NCI-H748 treated with DMSO at 0.1 percent for 48 hours (cell line): ENCODE measurements around the gene ACSS2.

Source experiments
- DNase-seq: peaks from one replicate; lab custom pipeline; 2025; lab: John Stamatoyannopoulos, UW

ACSS2 gene, protein sequence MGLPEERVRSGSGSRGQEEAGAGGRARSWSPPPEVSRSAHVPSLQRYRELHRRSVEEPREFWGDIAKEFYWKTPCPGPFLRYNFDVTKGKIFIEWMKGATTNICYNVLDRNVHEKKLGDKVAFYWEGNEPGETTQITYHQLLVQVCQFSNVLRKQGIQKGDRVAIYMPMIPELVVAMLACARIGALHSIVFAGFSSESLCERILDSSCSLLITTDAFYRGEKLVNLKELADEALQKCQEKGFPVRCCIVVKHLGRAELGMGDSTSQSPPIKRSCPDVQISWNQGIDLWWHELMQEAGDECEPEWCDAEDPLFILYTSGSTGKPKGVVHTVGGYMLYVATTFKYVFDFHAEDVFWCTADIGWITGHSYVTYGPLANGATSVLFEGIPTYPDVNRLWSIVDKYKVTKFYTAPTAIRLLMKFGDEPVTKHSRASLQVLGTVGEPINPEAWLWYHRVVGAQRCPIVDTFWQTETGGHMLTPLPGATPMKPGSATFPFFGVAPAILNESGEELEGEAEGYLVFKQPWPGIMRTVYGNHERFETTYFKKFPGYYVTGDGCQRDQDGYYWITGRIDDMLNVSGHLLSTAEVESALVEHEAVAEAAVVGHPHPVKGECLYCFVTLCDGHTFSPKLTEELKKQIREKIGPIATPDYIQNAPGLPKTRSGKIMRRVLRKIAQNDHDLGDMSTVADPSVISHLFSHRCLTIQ

DNA sequence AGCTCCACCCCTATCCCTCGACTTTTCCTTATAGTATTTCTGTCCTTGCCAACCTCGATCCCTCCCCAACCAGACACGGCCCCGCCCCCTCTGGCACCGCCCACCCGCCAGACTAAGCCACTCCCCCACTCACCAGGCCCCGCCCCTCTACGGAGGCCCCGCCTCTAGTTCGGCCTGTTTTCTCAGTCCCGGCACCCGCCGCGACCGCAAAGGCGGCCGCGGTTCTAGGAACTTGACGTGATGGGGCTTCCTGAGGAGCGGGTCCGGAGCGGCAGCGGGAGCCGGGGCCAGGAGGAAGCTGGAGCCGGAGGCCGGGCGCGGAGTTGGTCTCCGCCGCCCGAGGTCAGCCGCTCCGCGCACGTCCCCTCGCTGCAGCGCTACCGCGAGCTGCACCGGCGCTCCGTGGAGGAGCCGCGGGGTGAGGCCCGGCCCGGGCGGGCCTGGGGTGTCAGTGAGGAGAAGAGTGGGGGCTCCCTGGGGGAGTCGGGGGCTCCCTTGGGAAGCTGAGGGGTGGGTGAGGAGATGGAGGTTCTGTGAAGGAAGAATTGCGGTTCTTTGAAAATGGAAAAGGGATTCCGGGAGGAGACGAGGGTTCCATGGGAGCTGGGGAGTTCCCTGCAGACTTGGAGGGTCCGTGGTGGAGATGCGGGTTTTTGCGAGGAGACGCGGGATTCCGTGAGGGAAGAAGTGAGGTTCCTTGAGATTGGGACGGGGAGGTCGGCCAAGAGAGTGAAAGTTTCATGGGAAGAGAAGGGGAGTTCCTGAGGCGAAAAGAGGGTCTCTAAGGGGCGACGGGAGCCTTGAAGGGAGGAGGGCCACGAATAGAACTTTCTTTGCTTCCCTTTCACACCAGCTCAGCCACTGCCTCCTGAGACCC, at the start of gene ACSS2:
TSS of gene ACSS2 (plus strand) at position 207 of the 877 bp plus-strand sequence. CDS start at position 241, 34 bp downstream.
- no peak for DNase-seq

DNA sequence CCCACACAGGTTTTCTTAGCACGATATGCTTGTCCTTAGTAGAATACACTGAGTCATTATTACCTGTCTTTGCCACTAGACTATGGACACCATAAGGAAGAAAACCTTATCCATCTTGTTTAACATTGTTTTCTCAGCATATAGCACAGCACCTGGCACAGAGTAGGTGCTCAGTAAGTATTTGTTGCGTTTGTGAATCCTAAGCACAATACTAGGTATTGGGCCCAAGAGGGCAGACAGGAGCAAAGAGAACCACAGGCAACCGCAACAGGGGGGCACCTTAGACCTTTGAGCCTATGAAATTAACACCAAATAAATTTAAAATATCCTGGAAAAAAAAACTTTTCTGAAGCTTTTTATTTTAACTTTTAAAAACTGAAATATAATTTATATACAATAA, 47.2 kb upstream of the ACSS2 start:
- DNase-seq, result no peak

DNA sequence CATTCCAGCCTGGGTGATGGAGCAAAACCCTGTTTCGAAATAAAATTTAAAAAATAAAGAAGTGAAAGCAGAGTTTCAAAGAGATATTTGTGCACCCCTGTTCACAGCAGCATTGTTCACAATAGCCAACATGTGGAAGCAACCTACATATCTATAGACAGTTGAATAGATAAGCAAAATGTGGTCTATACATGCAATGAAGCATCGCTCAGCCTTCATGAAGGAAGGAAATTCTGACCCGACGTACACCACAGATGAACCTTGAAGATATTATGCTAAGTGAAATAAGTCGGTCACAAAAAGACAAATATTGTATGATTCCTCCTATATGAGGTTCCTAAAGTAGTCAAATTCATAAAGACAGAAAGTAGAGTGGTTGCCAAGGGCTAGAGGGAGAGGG, 44.5 kb upstream of the ACSS2 start:
- DNase-seq, result no peak

DNA sequence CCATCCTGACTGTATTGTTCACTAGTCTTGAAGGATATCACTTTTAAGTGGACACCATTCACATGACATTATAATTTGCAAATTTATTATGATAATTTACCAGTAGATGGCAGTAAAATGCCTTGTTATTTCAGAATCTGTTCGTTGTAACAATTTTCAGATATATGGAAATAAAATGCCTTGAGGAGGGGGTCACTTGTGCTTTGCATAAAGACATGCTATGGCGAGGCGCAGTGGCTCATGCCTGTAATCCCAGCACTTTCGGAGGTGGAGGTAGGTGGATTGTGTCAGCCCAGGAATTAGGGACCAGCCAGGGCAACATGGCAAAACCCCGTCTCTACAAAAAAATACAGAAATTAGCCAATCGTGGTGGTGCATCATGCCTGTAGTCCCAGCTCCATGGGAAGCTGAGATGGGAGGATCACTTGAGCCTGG, 41.9 kb upstream of the ACSS2 start:
- peak; percentile 27 for DNase-seq

DNA sequence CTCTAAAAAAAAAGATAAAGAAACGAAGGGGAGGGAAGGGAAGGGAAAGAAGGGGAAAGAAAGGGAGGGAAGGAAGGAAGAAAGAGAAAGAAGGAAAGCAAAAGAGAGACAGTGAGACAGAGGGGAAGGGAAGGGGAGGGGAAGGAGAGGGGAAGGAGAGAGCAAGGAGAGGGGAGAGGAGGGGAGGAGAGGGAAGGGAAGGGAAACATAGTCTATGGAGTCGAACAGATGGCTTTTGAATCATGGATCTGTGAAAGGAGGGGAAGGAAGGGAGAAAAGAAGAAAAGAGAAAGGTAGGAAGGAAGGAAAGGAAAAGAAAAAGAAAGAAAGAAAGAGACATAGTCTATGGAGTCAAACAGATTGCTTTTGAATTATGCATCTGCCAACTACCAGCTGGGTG, 34.3 kb upstream of the ACSS2 start:
- DNase-seq, result no peak

DNA sequence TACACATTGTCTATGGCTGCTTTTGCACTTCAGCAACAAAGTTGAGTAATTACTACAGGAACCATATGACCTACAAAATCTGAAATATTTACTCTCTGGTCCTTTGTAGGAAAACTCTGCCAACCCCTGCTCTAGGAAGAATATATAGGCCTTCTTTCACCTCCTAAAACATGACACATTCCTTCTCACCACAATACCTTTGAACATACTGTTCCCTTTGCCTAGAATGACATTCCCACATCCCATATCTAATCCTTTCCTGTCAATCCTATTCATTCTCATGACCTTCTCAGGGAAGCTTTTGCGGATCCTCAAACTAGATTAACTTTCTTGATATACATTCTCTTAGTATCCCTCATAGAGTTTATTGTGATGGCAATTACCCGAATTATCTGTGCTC, 33.0 kb upstream of the ACSS2 start:
- DNase-seq, result no peak

DNA sequence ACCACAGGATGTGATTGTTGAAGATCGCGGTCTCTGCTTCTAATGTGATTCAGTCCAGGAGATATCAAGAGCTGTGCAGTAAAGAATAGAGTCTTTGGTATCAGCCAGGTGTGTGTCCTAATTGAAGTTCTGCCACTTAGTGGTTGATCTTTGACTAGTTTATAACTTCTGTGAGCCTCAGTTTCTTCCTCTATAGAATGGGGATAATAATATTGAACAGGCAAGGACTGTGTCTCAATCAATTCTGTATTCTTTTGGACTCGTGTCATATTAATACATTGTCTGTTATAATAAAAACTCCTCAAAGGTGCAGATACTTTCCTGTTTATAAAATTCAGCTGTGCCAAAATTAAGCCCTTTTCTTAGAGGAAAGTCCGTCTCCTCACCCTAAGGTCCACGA, 27.8 kb upstream of the ACSS2 start:
- DNase-seq, result no peak

DNA sequence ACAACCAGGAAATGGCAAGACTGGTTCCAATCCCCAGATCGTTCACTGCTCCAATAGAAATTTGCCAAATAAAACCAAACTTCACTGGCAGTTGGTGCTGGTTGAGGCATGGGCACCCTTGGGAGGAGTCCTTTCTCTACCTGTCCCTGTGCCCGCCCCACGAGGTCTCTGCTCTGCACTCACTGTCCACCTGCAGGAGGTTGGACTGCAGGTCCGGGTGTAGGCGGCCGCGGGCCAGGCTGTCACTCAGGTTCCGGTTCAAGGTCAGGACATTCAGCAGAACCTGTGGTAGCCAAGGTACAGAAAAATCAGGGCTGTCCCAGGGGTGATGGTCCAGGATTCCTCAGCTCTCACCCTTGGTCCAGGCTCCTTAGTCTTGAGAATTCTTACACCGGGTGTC, 26.6 kb upstream of the ACSS2 start:
- no peak for DNase-seq

DNA sequence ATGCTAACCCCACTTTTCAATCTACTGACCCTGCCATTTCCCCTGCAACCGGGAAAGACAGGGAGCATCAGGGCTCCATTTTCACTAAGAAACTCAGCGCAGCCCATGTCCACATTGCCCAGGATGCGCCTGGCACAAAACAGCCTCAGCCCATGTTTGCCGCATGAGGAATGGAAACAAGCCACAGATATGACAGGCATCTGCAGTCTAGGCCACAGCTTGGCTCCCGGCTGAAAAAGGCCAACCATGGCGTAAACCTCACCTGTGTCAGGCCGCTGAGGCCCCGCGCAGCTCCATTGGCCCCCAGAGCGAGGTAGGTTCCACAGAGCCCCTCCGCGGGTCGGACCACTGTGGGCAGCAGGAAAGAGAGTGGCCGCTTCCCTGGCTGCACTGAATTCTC, 25.4 kb upstream of the ACSS2 start:
- no peak for DNase-seq

DNA sequence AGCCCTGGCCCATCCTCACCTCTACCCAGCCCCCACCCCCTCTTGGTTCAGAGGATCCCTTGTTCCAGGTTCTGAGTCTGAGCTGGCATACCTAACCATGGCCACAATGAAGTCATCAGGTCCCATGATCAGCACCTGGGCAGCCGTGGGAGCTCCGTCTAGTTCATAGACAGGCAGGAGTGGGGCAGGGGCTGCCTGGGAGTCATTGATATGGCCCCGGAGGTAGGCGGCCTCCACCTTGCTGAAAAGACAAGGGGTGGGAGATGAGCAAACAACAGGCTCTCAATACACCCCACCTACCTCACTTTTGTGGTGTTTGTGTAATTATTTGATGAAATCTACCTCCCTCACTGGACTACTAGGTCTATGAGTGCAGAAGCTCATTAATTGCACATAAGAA, 24.1 kb upstream of the ACSS2 start:
- DNase-seq, result no peak

DNA sequence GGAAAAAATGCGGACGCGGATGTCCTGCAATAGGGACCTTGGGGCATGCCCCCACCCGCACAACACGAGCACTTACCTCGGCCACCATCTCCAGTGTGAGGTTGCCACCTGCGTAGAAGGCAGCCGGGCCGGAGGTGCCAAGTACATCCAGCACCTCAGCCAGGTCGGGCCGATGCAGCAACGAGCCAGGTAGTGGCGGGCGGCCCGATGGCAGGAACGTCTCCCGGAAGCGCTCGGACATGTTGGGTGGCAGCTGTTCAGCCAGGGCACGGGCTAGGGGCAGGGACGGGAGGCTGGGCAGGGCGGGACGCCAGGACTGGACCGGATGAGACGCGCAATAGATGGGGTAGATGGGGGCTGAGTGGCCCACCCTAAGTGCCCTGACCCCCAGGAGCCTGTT, 17.0 kb upstream of the ACSS2 start:
- no peak for DNase-seq

DNA sequence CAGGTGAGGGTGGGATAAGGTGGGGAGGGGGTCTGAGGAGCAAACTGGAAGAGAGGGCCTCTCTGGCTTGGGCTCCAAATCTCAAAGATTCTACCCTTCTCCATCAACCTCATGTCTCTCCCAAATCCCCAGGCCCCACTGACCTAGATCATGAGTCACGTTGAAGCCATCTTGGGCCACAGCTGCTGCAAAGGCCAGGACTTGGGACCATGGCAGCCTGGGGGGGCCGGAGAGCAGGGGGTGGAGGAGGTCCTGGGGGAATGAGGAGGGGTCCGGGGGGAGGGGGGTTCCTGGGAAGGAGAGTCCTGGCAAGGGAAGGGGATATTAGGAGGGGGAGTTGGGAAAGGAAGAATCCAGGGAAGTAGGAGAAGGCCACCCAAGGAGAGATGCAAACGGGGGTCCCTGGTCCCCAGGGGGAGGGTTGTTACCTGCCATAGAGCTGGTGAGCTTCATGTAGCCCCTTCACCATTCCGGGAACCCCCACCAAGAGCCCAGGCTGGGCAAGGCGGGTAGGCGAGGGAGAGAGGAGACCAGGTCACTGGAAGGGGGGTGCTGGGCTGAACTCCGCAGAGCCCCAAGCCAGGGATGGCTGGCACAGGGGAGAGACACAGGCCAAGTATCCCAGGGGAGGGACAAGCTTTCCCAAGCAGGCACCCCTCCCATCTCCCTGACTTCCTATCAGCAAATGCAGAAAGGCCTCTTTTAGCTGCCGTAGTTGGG, 16.4 kb upstream of the ACSS2 start:
- DNase-seq, result no peak

DNA sequence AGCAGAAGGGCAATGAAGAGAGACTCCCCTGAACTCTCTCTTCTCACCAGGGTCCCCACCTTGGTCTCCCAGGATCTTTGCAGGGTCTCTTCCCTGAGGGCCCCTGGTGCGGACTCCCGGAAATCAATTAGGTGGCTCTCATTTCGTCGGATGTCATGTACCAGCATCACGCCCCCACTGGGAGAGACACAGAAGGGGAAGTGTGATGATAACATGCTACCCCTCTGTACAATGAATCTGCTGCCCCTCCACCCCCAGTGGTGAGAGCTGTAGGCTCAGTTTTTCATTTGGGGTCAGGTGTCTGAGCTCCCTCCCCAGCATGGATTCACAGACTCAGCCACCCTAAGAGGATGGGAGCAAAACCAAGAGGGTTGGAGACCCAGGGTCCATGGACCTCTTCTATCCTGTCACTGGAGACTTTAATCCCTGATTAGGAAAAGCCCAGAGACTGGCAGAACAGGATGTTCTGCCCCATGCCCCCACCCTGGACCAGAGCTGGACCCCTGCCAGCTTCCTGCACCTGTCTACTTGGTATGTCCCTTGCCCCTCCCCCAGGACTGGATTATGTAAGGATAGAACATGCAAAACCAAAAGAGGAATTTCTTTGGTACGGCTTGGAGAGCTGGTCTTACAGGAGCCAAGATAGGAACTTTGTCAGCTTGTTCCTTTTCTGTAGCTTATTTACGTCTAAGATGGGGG, 14.9 kb upstream of the ACSS2 start:
- DNase-seq, result no peak

DNA sequence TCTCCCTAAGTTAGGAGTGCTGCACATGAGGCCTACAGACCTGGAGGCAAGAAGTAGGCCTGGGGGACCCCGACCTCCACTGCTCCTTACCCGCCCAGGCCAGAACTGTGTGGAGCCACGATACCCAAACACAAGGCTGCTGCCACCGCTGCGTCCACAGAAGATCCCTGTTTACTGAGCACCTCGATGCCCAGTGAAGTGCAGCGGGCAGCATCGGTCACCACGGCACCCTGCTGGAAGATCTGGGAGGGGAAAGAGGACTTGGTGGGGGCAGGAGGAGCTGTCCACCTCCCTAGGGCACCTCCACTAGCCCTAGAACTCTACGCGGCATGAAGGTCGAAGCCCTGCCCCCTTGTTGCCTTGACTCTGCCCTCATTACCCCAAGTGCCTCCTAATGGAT, 13.7 kb upstream of the ACSS2 start:
- no peak for DNase-seq

DNA sequence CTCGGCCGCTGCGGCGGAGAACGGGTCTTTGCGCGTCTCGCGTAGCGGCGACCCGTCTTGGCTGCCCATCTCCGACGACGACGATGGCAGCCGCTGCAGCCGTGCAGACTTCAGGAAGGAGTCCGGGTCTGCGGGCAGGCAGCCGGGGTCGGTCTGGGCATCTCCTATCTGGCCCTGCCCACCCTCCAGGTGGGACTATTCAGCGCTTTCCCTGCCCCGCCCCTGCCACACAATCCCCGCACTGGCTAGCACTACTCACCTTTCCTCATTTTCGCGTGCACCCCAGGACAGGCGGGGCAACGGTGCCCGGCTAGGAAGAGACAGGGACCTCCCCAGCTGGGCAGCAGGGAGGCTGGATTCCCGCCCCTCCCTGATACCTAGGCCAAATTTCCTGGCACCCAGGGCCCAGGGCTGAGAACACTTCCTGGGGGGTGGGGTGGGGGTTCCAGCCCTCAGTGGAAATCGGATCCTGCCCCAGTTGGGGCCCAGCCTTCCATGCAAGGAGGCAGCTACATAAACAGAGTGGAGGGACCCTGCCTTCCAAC, 12.9 kb upstream of the ACSS2 start:
- DNase-seq, result no peak

DNA sequence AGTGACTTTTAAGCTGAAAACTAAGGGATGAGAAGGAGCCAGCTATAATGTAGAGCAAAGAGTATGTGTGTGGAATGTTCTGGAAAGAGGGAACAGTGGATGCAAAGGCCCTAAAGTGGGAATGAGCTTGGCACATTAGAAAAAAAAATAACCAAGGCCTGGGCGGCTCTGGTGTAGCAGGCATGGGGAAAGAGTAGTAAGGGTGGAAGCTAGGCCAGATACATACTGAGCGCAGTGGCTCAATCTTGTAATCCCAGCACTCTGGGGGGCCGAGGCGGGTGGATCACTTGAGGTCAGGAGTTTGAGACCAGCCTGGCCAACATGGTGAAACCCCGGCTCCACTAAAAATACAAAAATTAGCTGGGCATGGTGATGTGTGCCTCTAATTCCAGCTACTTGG, 12.2 kb upstream of the ACSS2 start:
- DNase-seq, result no peak

DNA sequence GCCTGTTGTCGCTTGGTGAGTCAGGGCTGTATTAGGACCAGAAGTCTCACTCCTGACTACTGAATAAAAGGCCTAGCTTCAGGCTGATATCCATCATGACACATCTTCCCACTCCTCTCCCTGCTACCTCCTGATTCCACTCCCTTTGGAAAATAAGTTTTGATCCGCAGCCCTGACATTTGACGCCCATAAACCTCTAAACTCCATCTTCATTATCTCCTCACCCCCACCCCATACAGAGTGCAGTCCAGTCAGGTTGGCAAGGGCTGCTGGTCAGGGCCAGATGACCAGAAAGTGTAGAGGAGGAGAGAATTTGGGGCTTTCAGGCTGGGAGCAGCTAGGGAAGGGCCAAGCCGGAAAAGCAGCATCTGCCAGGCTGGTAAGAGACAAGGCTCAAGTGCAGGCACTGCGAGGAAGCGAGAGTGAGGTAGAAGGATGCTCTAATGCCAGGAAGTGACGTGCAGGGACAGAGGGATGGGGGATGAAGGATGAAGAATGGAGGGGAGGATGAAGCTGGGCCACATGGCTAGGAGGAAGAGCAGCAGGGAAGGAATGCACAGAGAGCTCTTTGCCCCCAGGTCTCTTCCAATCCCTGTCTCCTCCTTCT, 5.0 kb upstream of the ACSS2 start:
- no peak for DNase-seq

DNA sequence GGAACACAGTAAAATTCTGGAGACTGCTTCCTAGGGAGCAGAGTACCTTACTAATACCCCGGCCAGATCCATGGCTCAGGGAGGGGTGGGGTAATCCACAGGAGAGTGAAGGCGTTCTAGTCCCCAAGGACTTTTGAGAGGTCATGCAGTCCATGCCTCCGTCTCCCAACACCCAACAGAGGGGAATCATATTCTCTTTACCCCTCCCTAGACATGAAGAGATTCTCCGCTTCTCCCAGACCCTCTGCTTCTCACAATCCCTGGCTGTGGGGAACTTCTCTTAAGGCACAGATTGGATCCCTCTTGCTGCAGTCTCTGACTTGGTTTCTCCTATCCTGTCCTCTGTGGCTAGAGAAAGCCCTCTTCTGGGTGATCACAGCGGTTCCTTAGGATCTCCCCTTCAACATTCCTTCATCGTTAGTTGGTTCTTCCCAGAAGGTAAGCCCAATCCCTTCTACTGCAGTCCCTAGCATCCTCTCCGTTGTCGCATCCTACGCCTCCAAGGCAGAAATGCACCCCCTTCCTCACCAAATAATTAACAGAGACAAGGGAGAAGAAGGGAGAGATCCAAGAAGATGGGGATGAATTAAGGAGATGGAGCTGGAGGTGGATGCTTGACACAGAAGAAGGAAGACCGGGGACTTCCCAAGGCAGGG, 4.3 kb upstream of the ACSS2 start:
- DNase-seq, result no peak

DNA sequence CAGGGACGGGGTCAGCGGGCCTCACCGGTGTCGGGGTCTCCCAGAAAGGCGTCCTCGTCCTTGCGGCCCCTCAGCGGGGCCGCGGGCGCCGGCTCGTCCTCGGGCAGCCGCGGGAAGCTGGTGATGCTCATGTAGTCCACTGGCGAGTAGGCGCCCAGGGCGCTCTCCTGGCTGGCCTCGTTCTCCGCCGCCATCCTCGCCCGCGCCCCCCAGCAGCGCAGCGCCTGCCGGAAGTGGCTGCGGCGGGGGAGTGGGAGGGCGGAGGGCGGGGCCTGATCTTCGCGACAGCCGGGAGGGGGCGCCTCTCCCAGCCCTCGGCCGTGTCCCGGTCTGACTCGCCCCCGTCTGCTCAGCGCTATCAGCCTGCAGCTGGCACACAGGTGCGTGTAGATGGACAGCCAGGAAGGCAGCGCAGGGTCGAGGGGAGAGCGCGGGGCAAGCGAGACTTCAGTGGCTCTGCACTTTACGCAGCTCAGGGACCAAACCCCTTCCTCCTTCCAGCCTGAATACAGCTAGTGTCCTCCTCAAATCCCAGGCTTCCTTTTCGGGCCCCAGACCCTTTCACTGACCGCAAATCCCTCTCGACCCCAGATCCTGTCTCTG, 3.7 kb upstream of the ACSS2 start, which contains the start of gene GGT7:
TSS of gene GGT7 (minus strand) at position 235 of the 603 bp plus-strand sequence. CDS start at position 194, 41 bp downstream.
- peak; percentile 64 for DNase-seq
